Hepatocyte (in vitro differentiated cells): ENCODE results near the gene EEF1AKMT3. TPM values are rescaled to one million over a fixed set of nuclear protein-coding genes. Genes with fewer than 3 reads are reported as not detected.

ENCODE experiments used
- DNase-seq: peaks from one replicate; pipeline ENCODE4 v3.0.0-alpha.2; 2016; ENCODE audit warnings: low spot score
- H2AFZ ChIP-seq: fragments of 200-600 bp; sonication (generic); 2 replicates; pipeline ENCODE4 v1.6.0; 2016; ENCODE audit warnings: antibody characterized with exemption, mild to moderate bottlenecking
- H3K27ac ChIP-seq: fragments of 200-600 bp; sonication (generic); 2 replicates; pipeline ENCODE4 v1.5.1; 2016; ENCODE audit warnings: mild to moderate bottlenecking
- H3K27me3 ChIP-seq: fragments of 200-600 bp; sonication (generic); 2 replicates; pipeline ENCODE4 v1.6.1; 2016
- H3K36me3 ChIP-seq: fragments of 200-600 bp; sonication (generic); replicated peaks from 2 replicates; pipeline ENCODE4 v1.5.1; 2016; ENCODE audit warnings: low read depth; ENCODE audit not compliant: insufficient read depth
- H3K4me1 ChIP-seq: fragments of 200-600 bp; sonication (generic); 2 replicates; pipeline ENCODE4 v1.5.1; 2016; ENCODE audit warnings: mild to moderate bottlenecking, moderate library complexity; ENCODE audit not compliant: insufficient read depth
- H3K4me2 ChIP-seq: fragments of 200-600 bp; sonication (generic); 2 replicates; pipeline ENCODE4 v1.6.0; 2016
- H3K4me3 ChIP-seq: fragments of 200-600 bp; sonication (generic); 2 replicates; pipeline ENCODE4 v1.5.1; 2016; ENCODE audit warnings: mild to moderate bottlenecking
- H3K79me2 ChIP-seq: fragments of 200-600 bp; sonication (generic); 2 replicates; pipeline ENCODE4 v1.6.0; 2017; ENCODE audit warnings: mild to moderate bottlenecking
- H3K9me2 ChIP-seq: fragments of 200-600 bp; sonication (generic); replicated peaks from 2 replicates; pipeline ENCODE4 v1.6.0; 2017; ENCODE audit warnings: mild to moderate bottlenecking; ENCODE audit not compliant: insufficient read depth
- H3K9me3 ChIP-seq: fragments of 200-600 bp; sonication (generic); 2 replicates; pipeline ENCODE4 v1.5.1; 2016; ENCODE audit warnings: low read depth, mild to moderate bottlenecking
- H4K20me1 ChIP-seq: fragments of 200-600 bp; sonication (generic); 2 replicates; pipeline ENCODE4 v1.6.0; 2016; ENCODE audit warnings: mild to moderate bottlenecking; ENCODE audit not compliant: insufficient read depth, poor library complexity, severe bottlenecking
- EZH2 ChIP-seq: fragments of 200-600 bp; sonication (generic); IDR thresholded peaks from 2 replicates; pipeline ENCODE4 v1.6.1; 2016; ENCODE audit warnings: antibody characterized with exemption, mild to moderate bottlenecking, borderline replicate concordance
- EZH2phosphoT487 ChIP-seq: fragments of 200-600 bp; sonication (generic); IDR thresholded peaks from one replicate; pipeline ENCODE4 v1.6.1; 2018; ENCODE audit warnings: antibody characterized with exemption, mild to moderate bottlenecking, low read depth, moderate library complexity; ENCODE audit not compliant: unreplicated experiment, severe bottlenecking
- WGBS: methylation state at CpG from one replicate; pipeline ENCODE4 v1.1.6; 2016; ENCODE audit warnings: low lambda C conversion rate; ENCODE audit errors: missing lambda C conversion rate; 5-methylcytosine and 5-hydroxymethylcytosine counted together
- polyA plus RNA-seq: library from polyadenylated mRNA; unstranded; fragments of >200 nt; fragmentation: Nextera tagmentation; extraction: Ambion mirVana; gene quantifications from 2 replicates; pipeline ENCODE4 v1.2.1, GENCODE V29; 2016
- total RNA-seq: library from RNA; depleted of rRNA; stranded (reverse); fragments of >200 nt; gene quantifications from 2 replicates; pipeline ENCODE4 v1.2.3, GENCODE V29; 2014
- TF ChIP-seq, protein P1 (sequence below): fragments of 200-600 bp; sonication (generic); IDR thresholded peaks from 2 replicates; pipeline ENCODE4 v1.5.1; 2016; ENCODE audit warnings: antibody characterized with exemption, mild to moderate bottlenecking; ENCODE audit not compliant: poor library complexity

Gene EEF1AKMT3
- total and polyA plus RNA-seq, 2 experiments from 2014 or later, result 4.5 to 7.6 TPM

DNA sequence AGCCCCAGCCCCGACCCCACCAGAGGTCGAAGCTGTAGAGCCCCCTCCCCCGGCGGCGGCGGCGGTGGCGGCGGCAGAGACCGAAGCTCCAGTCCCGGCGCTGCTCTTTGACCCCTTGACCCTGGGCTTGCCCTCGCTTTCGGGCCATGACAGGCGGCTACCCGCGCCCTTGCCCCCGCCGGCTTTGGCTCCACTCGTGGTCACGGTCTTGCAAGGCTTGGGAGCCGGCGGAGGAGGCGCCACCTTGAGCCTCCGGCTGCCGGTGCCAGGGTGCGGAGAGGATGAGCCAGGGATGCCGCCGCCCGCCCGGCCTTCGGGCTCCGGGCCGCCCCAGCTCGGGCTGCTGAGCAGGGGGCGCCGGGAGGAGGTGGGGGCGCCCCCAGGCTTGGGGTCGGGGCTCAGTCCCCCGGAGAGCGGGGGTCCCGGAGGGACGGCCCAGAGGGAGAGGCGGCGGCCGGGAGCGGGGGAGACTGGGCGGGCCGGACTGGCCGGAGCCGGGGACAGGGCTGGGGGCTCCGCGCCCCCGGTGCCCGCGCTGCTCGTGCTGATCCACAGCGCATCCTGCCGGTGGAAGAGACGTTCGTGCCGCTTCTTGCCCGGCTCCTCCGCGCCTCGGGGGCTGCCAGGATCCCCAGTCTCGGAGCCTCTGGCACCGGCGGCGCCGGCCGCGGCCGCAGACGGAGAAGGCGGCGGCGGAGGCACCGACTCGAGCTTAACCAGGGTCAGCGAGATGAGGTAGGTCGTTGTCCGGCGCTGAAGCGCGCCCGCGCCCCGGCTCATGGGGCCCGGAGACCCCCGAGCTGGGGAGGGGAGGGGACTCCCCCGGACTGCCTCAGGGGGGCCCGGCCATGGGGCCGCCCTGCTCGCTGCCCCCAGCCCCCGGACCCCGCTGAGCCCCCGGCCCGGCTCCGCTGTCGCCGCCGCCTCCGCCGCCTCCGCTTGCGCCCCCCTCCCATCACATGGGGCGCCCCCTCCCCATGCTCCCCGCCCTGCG, 34.6 kb upstream of the EEF1AKMT3 start:
- H3K4me3 ChIP-seq, result peak overlapping the region; percentile 42
- H3K9me3 ChIP-seq, result no peaks in the 10 kb centered on the region
- DNase-seq, result peak; percentile 60
- no peaks in the 10 kb centered on the region for H3K79me2 ChIP-seq
- no peaks in the 10 kb centered on the region for H4K20me1 ChIP-seq
- no peak overlapping the region for H3K27ac ChIP-seq
- peaks cover 98% of the 10 kb centered on the region for H3K27me3 ChIP-seq
- no peaks in the 10 kb centered on the region for H3K36me3 ChIP-seq
- peaks cover 23% of the 10 kb centered on the region for H3K4me1 ChIP-seq
- H3K9me2 ChIP-seq, result no peaks in the 10 kb centered on the region
- H2AFZ ChIP-seq, result peak overlapping the region; percentile 68
- peak overlapping the region; percentile 94 for H3K4me2 ChIP-seq
- TF ChIP-seq, protein P1, sequence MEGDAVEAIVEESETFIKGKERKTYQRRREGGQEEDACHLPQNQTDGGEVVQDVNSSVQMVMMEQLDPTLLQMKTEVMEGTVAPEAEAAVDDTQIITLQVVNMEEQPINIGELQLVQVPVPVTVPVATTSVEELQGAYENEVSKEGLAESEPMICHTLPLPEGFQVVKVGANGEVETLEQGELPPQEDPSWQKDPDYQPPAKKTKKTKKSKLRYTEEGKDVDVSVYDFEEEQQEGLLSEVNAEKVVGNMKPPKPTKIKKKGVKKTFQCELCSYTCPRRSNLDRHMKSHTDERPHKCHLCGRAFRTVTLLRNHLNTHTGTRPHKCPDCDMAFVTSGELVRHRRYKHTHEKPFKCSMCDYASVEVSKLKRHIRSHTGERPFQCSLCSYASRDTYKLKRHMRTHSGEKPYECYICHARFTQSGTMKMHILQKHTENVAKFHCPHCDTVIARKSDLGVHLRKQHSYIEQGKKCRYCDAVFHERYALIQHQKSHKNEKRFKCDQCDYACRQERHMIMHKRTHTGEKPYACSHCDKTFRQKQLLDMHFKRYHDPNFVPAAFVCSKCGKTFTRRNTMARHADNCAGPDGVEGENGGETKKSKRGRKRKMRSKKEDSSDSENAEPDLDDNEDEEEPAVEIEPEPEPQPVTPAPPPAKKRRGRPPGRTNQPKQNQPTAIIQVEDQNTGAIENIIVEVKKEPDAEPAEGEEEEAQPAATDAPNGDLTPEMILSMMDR, result peak; percentile 36
- TF ChIP-seq EZH2 (peak; percentile 96), EZH2phosphoT487 (peak; percentile 75)
- WGBS, result 1% methylated on average over 35 of the region's 110 CpGs

DNA sequence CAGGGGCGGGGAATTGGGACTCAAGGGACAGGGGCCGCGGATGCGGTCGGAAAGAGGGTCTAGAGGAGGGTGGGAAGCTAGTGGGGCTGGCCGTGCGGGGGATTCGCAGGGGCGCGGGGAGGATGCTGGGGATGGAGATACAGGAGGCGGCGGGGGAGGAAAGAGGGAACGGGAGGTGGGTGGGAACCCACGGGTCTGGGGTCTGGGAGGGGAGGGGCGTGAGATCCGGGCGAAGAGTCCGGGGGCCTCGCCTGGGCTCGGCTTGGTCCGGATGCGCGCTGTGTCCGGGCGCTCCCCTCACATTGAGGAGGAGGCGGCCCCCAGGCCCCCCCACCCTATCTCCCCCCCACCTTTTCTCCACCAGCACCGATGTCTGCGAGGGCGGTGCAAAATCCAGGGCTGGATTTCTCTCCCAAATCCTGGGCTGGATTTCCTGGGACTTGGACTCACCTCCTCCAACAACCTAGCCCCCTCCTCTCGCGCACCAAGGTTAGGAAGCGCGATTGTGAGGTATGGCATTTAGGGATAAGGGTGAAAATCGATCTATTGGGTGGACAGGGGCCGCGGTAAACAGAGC, 33.7 kb upstream of the EEF1AKMT3 start, which contains the start of gene AGAP2:
AGAP2 (minus strand) TSS at position 82 of the 577 bp plus-strand sequence. CDS start 496 bp downstream, outside the sequence.
- Histone ChIP-seq H3K27me3 (peaks cover 98% of the 10 kb centered on the region), H3K79me2 (no peaks in the 10 kb centered on the region), H3K9me2 (no peaks in the 10 kb centered on the region), H3K9me3 (no peaks in the 10 kb centered on the region), H3K27ac (no peak within 1 kb of the TSS), H3K36me3 (no peaks in the 10 kb centered on the region), H3K4me2 (peak within 1 kb of the TSS; percentile 94), H2AFZ (peak within 1 kb of the TSS; percentile 68), H3K4me1 (peaks cover 23% of the 10 kb centered on the region), H4K20me1 (no peaks in the 10 kb centered on the region), H3K4me3 (peak within 1 kb of the TSS; percentile 42)
- no peak for DNase-seq
- WGBS, result 3% methylated on average over 9 of the region's 36 CpGs
- TF ChIP-seq EZH2phosphoT487 (no peak), EZH2 (no peak)
- TF ChIP-seq, protein P1, result no peak

DNA sequence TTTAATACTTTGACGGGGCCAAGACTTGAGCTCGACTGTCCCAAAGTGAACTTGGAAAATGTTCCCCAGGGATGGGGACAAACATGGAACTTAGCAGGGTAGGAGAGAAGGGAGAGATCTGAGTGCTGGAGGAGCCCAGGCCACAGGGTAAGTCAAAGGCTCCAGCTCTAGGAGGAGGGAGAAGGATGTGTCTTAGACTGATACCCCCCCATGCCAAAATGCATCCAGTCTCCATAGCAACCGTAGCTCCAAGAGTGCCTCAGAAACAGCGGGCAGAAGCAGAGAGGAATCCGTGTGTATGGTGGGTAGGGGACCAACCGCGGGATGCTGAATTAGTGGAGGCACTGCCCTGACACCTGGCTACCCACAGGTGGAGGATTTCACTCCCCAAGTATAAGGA, 33.0 kb upstream of the EEF1AKMT3 start:
- Histone ChIP-seq H3K4me3 (no peak overlapping the region), H3K9me3 (no peaks in the 10 kb centered on the region), H3K9me2 (no peaks in the 10 kb centered on the region), H4K20me1 (no peaks in the 10 kb centered on the region), H2AFZ (no peak overlapping the region), H3K27ac (no peak overlapping the region), H3K4me2 (peak overlapping the region; percentile 94), H3K79me2 (no peaks in the 10 kb centered on the region), H3K4me1 (peaks cover 23% of the 10 kb centered on the region), H3K36me3 (no peaks in the 10 kb centered on the region), H3K27me3 (peaks cover 91% of the 10 kb centered on the region)
- 28% methylated on average over 7 of the region's 7 CpGs for WGBS
- TF ChIP-seq EZH2 (no peak), EZH2phosphoT487 (no peak)
- TF ChIP-seq, protein P1, result no peak
- DNase-seq, result no peak
